Transverse colon (tissue), 4 donors: Measurements from ENCODE around the gene PLCE1. TPM values are rescaled to one million over a fixed set of nuclear protein-coding genes. Genes with fewer than 3 reads are reported as not detected.
A peak's percentile ranks its signal among the peaks of the same experiment; 100 is the strongest.

Experiments used
- DNase-seq: peaks from one replicate; pipeline ENCODE4 v3.0.0-alpha.2; 2019
- H3K27ac ChIP-seq, 4 donors: fragments of 200-600 bp; sonication (generic); 2 replicates each; pipeline ENCODE4 v1.5.1; 2016 to 2018; ENCODE audit warnings: inconsistent platforms in 4 of 4
- H3K27me3 ChIP-seq: fragments of 200-600 bp; sonication (generic); 2 replicates; pipeline ENCODE4 v1.5.1; 2017; ENCODE audit warnings: inconsistent platforms
- H3K36me3 ChIP-seq, 4 donors: fragments of 200-600 bp; sonication (generic); 2 replicates each; pipeline ENCODE4 v1.5.1; 2017 to 2019; ENCODE audit warnings: inconsistent platforms in 4 of 4
- H3K4me1 ChIP-seq, 4 donors: fragments of 200-600 bp; sonication (generic); 2 replicates each; pipeline ENCODE4 v1.5.1; 2017 to 2020; ENCODE audit warnings: inconsistent platforms in 4 of 4
- H3K4me3 ChIP-seq, 4 donors: fragments of 200-600 bp; sonication (generic); 1 replicate in 1 of 4; 2 replicates in 3 of 4; pipeline versions ENCODE4 v1.5.1 to v1.6.1; 2017 to 2019; ENCODE audit warnings: inconsistent platforms in 4 of 4
- H3K9me3 ChIP-seq, 2 donors: fragments of 200-600 bp; sonication (generic); 2 replicates each; pipeline ENCODE4 v1.5.1; 2017 to 2019; ENCODE audit warnings: inconsistent platforms in 2 of 2
- EP300 ChIP-seq: sonication (generic); formaldehyde crosslinking; IDR thresholded peaks from one replicate; pipeline ENCODE4 v1.6.1; 2017; ENCODE audit warnings: antibody characterized with exemption, low read depth
- POLR2A ChIP-seq: fragments of 450-650 bp; IDR thresholded peaks from one replicate; pipeline ENCODE4 v1.6.1; 2016; ENCODE audit warnings: antibody characterized with exemption, mild to moderate bottlenecking, moderate library complexity
- POLR2AphosphoS5 ChIP-seq, 3 donors: sonication (generic); formaldehyde crosslinking; IDR thresholded peaks; one replicate each; pipeline ENCODE4 v1.6.1; 2016; ENCODE audit warnings: antibody characterized with exemption in 3 of 3
- WGBS, 2 donors: methylation state at CpG; one replicate each; pipeline ENCODE4 v1.1.5; 2018; ENCODE audit warnings: low coverage in 1 of 2; 5-methylcytosine and 5-hydroxymethylcytosine counted together
- in situ Hi-C, 4 donors: fragments of 200-750 bp; cut with MboI; loops; one replicate each; pipeline versions ENCODE4 v1.15.0 to v1.15.1; 2017; ENCODE audit warnings: low sequenced_read_pairs in 3 of 4, low pct_ligation_motif_present in 1 of 4, low pct_unique_long_range_greater_than_20kb in 1 of 4
- intact Hi-C: fragments of 100-400 bp; cut with DNase I; formaldehyde crosslinking; loops from one replicate; pipeline ENCODE4 v1.15.1; 2023; ENCODE audit warnings: low total_unique reads
- total RNA-seq, 4 donors: library from RNA; depleted of rRNA; stranded (reverse); fragments of >200 nt; gene quantifications; one replicate each; pipeline ENCODE4 v1.1.0, GENCODE V29; 2016
- TF ChIP-seq, protein P1 (sequence below), 5 experiments: fragments of 200-600 bp in 3 of 5; fragments of 450-650 bp in 2 of 5; sonication (generic) in 3 of 5; IDR thresholded peaks; 1 replicate in 2 of 5; 2 replicates in 3 of 5; pipeline ENCODE4 v1.5.1; 2016 to 2017; ENCODE audit warnings: antibody characterized with exemption in 5 of 5, inconsistent platforms in 3 of 5, mild to moderate bottlenecking in 2 of 5, moderate library complexity in 1 of 5

PLCE1 gene
- total RNA-seq, 4 donors from 2014 or later: 67.9 to 100 (median 90.8) TPM

- WGBS, 2 donors: 86% methylated on average over 2 of the region's 2 CpGs
- Histone ChIP-seq H3K9me3 (no peaks in the 10 kb centered on the region), H3K27me3 (no peaks in the 10 kb centered on the region), H3K36me3 (no peaks in the 10 kb centered on the region), H3K4me1 (peaks cover 10 to 49% (median 23%) of the 10 kb centered on the region in 4 donors), H3K27ac (peak overlapping the region in 1 of 4 donors; percentile 62), H3K4me3 (no peak overlapping the region)
- in situ Hi-C loops (no loop called here), intact Hi-C loops (no loop called here)
- no peak for DNase-seq
- no peak for TF ChIP-seq POLR2A
Measured at GRCh38 chr10:94008526-94008925, 14.8 kb downstream of the PLCE1 start.

DNA sequence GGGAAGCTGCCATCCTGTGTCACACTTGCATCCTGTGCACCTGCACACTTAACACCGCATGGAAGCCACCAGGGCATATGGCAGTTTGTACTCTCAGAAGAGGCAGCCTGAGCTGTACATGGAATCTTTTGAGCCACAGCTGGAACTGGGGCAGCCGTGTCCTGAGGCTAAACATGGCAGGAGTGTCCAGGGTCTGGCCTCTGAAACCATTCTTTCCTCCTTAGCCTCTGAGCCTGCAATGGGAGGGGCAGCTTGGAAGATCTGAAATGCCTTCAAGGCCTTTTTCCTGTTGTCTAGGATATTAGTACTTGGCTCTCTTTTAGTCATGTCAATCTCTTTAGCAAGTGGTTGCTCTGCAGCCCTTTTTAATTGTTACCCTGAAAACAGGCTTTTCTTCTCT, 16.4 kb downstream of the PLCE1 start:
- Histone ChIP-seq H3K36me3 (no peaks in the 10 kb centered on the region), H3K27me3 (no peaks in the 10 kb centered on the region), H3K4me1 (peaks cover 10 to 36% (median 20%) of the 10 kb centered on the region in 4 donors), H3K4me3 (no peak overlapping the region), H3K9me3 (no peaks in the 10 kb centered on the region), H3K27ac (no peak overlapping the region)
- no peak for TF ChIP-seq POLR2AphosphoS5 (IDR thresholded peaks at IDR 0.05)
- TF ChIP-seq POLR2A: no peak
- TF ChIP-seq, protein P1, sequence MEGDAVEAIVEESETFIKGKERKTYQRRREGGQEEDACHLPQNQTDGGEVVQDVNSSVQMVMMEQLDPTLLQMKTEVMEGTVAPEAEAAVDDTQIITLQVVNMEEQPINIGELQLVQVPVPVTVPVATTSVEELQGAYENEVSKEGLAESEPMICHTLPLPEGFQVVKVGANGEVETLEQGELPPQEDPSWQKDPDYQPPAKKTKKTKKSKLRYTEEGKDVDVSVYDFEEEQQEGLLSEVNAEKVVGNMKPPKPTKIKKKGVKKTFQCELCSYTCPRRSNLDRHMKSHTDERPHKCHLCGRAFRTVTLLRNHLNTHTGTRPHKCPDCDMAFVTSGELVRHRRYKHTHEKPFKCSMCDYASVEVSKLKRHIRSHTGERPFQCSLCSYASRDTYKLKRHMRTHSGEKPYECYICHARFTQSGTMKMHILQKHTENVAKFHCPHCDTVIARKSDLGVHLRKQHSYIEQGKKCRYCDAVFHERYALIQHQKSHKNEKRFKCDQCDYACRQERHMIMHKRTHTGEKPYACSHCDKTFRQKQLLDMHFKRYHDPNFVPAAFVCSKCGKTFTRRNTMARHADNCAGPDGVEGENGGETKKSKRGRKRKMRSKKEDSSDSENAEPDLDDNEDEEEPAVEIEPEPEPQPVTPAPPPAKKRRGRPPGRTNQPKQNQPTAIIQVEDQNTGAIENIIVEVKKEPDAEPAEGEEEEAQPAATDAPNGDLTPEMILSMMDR (IDR thresholded peaks at IDR 0.05): no peak
- no peak for TF ChIP-seq EP300
- DNase-seq: no peak
- in situ Hi-C loops (no loop called here), intact Hi-C loops (no loop called here)
- WGBS, 2 donors: 83% methylated on average over 2 of the region's 2 CpGs; no CpG with 5 or more reads in 1 of the 2 donors

DNA sequence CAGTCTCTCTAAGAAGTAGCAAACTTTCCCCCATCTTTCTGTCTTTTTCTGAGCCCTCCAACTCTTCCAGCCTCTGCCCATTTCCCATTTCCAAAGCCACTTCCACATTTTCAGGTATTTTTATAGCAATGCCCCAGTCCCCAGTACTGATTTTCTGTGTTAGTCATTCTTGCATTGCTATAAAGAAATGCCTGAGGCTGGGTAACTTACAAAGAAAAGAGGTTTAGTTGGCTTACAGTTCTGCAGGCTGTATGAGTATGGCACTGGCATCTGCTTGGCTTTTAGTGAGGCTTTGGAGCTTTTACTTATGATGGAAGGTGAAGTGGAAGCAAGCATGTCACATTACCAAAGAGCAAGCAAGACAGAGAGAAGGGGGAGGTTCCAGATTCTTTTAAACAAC, 17.2 kb downstream of the PLCE1 start:
- intact Hi-C loops: no loop called here
- Histone ChIP-seq H3K27ac (no peak overlapping the region), H3K4me1 (peaks cover 7 to 31% (median 13%) of the 10 kb centered on the region in 4 donors), H3K4me3 (no peak overlapping the region), H3K27me3 (no peaks in the 10 kb centered on the region), H3K36me3 (no peaks in the 10 kb centered on the region), H3K9me3 (no peaks in the 10 kb centered on the region)
- DNase-seq: no peak
- TF ChIP-seq EP300 (no peak), POLR2AphosphoS5 (IDR thresholded peaks at IDR 0.05) (no peak), POLR2A (no peak)
- TF ChIP-seq, protein P1 (IDR thresholded peaks at IDR 0.05): no peak
- in situ Hi-C loops: no loop called here

GRCh38 chr10:94011296-94011695, 17.6 kb downstream of the PLCE1 start:
- intact Hi-C loops: no loop called here
- in situ Hi-C loops: no loop called here
- H3K4me1 ChIP-seq: peaks cover 4 to 26% (median 10%) of the 10 kb centered on the region in 4 donors
- no peak for DNase-seq
- no peak for TF ChIP-seq EP300
- TF ChIP-seq, protein P1 (IDR thresholded peaks at IDR 0.05): no peak
- TF ChIP-seq POLR2AphosphoS5 (IDR thresholded peaks at IDR 0.05): no peak
- TF ChIP-seq POLR2A: no peak
- no peaks in the 10 kb centered on the region for H3K27me3 ChIP-seq
- H3K4me3 ChIP-seq: no peak overlapping the region
- H3K9me3 ChIP-seq: no peaks in the 10 kb centered on the region
- WGBS, 2 donors: 88 to 100% methylated on average over 2 of the region's 2 CpGs
- no peaks in the 10 kb centered on the region for H3K36me3 ChIP-seq
- no peak overlapping the region for H3K27ac ChIP-seq

DNA sequence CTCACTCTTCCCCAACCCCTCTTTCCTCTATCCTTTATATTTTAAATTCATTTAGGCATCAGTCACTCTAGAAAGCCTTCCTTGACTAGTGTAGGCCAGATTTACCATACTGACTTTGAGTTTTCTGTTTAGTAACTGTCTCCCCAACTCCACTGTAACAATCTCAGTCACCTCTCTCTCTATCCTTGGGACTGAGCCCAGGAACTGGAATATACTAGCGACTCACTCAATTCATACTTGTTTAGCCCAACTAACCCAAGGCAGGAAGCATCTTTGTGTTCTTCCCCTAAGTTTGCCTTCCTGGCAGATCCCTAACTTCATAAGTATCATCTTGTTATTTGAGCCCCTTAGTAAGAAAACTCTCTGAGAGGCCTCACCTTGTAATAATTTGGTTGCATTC, 19.1 kb downstream of the PLCE1 start:
- Histone ChIP-seq H3K36me3 (no peaks in the 10 kb centered on the region), H3K27me3 (no peaks in the 10 kb centered on the region), H3K4me1 (peaks cover 0 to 26% (median 5%) of the 10 kb centered on the region in 4 donors), H3K9me3 (no peaks in the 10 kb centered on the region), H3K27ac (no peak overlapping the region), H3K4me3 (no peak overlapping the region)
- 88% methylated on average over 1 of the region's 1 CpG; no CpG with 5 or more reads in 1 of the 2 donors for WGBS, 2 donors
- in situ Hi-C loops (no loop called here), intact Hi-C loops (no loop called here)
- no peak for TF ChIP-seq POLR2AphosphoS5 (IDR thresholded peaks at IDR 0.05)
- no peak for TF ChIP-seq POLR2A
- TF ChIP-seq EP300: no peak
- TF ChIP-seq, protein P1 (IDR thresholded peaks at IDR 0.05): no peak
- DNase-seq: no peak
